ENCODE measurements around the gene AURKAIP1.

The AURKAIP1 gene

GRCh38 chr1:1345860-1346500 is 29.0 kb downstream of the AURKAIP1 start:
- no peak for DNase-seq

- no peak for DNase-seq
Measured at GRCh38 chr1:1345384-1345783, 29.6 kb downstream of the AURKAIP1 start.

- no peak for DNase-seq
Measured at GRCh38 chr1:1344655-1345361, 30.2 kb downstream of the AURKAIP1 start.

DNA sequence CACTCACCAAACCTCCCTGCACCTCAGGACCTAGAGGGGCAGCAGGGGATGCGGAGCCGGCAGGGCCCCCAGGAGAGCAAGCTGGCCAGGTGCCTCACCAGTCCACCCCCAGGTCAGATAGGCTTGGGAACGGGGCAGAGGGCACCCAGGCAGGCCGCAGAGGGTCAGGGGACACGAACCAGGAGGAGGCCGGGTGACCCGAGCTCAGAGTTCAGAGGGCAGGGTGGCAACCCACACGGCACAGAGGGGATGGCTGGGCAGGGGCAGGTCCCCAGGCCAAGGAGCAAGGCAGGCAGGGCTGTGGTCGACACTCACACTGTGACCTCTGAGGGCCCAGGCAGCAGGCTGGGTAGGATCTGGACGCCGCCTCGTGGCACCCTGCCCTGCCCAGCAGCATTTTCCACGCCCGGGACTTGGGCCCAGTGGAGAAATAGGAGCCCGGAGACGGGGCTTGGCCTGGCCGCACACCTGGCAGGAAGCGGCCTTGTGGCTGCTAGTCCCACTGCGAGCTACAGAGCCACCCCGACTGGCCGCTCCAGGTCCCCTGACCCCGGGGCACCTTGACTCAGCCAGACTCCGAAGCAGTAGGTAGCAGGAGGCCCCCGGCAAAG is 31.1 kb downstream of the AURKAIP1 start:
- no peak for DNase-seq

GRCh38 chr1:1342584-1343115 is 32.4 kb downstream of the AURKAIP1 start:
- no peak for DNase-seq

- DNase-seq: no peak
Measured at GRCh38 chr1:1342061-1342562, 32.9 kb downstream of the AURKAIP1 start.

- DNase-seq: no peak
Measured at GRCh38 chr1:1341549-1342021, 33.4 kb downstream of the AURKAIP1 start.

DNA sequence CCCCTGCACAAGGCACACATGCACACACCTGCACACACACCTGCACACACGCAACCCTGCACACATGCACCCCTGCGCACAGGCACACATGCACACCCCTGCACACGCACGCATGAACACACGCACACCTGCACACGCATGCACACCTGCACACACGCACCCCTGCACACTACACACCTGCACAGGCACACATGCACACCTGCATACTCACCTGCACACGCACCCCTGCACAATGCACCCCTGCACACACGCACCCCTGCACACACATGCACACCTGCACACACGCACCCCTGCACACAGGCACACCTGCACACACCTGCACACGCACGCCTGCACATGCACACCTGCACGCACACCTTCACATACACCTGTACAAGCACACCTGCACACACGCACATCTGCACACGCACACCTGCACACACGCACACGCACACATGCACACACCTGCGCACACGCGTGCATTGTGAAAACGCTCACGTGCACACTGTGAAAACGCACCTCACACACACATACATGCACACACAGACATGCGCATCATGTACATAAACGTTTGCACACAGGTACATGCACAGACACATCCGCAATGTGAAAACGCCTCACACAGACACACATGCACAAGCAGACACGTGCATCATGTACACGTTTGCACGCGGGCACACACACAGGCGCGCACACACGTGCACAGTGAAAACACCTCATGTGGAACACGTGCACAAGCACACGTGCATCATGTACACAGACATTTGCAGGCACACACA is 34.0 kb downstream of the AURKAIP1 start:
- no peak for DNase-seq

DNA sequence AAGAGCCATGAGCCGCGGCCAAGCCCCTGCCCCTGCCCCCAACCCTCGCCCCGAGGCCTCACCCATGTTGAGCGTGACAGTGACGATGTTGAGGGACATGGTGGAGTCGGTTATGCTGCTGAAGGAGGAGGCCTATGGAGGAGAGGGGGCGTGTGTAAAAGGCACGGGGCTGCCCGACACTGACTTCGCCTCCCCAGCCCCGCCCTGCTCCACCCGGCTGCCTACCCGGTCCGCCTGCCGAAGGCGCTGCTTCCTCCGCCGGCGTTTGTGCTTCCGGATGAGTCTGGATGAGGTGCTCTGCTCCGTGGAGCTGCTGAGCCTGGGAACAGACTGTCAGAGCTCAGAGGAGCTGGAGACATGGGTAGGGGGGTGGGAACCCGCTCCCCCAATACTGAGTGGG is 34.8 kb downstream of the AURKAIP1 start:
- no peak for DNase-seq

DNA sequence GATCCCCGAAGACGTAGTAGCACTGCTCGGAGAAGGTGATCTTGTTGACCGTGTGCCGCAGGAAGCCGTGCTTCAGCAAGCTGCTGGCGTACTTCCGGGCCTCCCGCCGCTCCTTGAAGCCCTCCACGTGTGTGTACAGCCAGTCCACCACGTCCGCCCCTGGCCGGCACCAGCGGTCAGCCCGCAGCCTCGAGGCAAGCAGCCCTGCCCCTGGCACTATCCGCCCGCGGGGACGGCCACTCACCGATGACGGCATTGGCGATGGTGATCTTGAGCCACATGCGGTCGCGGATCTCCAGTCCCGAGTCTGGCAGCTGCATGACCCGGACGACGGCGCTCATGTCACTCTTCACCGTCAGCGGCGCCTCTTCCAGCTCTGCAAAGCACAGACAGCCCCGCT is 36.7 kb downstream of the AURKAIP1 start:
- DNase-seq: no peak

- peak; percentile 61 for DNase-seq
Measured at GRCh38 chr1:1337793-1338147, 37.2 kb downstream of the AURKAIP1 start.

- DNase-seq: no peak
Measured at GRCh38 chr1:1336931-1337792, 37.8 kb downstream of the AURKAIP1 start.

DNA sequence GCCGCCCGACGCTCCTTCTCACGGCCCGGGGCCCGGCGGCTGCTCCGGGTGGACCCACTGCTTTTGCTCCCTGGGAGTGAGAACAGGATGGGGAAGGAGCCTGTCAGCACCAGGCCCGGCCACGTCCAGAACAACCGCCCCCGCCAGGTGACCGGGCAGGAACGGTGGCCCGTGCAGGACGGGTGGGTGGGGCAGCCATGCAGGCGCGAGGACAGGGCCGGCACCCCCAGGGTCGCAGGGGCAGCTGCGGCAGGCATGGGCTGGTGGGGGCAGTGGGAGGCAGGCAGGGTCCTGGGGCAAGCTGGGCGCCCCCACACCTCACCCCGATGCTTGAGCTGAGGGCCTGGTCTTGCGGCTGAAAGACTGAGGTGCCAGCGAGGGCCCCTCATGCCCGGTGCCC is 38.6 kb downstream of the AURKAIP1 start:
- no peak for DNase-seq

DNA sequence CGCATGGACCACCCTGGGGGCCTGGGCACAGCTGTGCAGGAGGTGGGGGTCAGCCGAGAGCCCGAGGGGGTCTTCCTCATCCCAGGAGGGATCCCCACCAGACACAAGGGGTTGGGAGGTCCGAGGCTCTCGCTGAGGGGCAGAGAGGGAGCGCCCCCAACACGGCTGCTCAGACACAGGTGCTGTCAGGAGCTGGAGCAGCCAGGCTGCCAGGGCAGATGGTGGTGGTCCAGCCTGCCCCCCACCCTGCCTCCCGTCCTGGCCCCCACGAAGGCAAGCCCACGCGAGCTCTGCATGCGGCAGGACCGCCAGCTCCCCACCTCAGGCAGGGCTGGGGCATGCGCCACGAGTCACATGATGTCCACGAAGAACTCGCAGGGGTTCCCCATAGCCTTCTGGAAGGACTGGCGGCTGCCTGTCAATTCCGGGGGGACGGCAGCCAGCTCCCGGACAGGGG is 39.2 kb downstream of the AURKAIP1 start:
- no peak for DNase-seq

DNA sequence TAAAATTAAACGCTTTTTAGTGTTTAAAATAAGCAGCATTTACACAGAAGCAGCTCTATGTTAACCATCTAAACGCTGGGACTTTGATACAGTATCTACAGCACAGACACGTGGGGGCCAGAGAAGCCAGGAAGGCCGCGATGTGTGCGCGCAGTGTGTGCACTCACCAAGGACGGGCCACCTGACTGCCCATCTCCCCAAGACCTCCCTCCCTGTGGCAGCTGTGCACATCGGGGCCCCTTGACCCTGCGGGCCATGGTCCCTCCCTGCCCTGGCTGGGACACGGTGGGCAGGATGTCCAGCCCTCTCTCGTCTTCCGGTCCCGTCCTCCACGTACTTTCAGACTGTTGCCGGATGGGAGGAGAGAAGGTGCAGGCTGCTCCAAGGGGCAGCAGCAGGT is 39.7 kb downstream of the AURKAIP1 start:
- no peak for DNase-seq

- no peak for DNase-seq
Measured at GRCh38 chr1:1334835-1335234, 40.2 kb downstream of the AURKAIP1 start.

DNA sequence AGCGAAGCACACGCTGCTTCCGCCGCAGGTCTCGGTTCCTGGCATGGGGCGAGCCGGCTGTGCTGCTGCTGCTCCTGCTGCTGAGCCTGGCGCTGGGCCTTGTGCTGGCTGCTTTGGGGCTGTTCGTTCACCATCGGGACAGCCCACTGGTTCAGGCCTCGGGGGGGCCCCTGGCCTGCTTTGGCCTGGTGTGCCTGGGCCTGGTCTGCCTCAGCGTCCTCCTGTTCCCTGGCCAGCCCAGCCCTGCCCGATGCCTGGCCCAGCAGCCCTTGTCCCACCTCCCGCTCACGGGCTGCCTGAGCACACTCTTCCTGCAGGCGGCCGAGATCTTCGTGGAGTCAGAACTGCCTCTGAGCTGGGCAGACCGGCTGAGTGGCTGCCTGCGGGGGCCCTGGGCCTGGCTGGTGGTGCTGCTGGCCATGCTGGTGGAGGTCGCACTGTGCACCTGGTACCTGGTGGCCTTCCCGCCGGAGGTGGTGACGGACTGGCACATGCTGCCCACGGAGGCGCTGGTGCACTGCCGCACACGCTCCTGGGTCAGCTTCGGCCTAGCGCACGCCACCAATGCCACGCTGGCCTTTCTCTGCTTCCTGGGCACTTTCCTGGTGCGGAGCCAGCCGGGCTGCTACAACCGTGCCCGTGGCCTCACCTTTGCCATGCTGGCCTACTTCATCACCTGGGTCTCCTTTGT is 41.3 kb downstream of the AURKAIP1 start:
- DNase-seq: no peak

GRCh38 chr1:1332774-1333480 is 42.1 kb downstream of the AURKAIP1 start:
- no peak for DNase-seq

DNA sequence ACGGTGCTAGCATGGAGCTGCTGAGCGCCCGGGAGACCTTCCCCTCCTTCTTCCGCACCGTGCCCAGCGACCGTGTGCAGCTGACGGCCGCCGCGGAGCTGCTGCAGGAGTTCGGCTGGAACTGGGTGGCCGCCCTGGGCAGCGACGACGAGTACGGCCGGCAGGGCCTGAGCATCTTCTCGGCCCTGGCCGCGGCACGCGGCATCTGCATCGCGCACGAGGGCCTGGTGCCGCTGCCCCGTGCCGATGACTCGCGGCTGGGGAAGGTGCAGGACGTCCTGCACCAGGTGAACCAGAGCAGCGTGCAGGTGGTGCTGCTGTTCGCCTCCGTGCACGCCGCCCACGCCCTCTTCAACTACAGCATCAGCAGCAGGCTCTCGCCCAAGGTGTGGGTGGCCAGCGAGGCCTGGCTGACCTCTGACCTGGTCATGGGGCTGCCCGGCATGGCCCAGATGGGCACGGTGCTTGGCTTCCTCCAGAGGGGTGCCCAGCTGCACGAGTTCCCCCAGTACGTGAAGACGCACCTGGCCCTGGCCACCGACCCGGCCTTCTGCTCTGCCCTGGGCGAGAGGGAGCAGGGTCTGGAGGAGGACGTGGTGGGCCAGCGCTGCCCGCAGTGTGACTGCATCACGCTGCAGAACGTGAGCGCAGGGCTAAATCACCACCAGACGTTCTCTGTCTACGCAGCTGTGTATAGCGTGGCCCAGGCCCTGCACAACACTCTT is 42.8 kb downstream of the AURKAIP1 start:
- no peak for DNase-seq
